GM12873 (cell line): ENCODE measurements around the gene SLC26A4.

ENCODE experiments used
- CTCF ChIP-seq: IDR thresholded peaks from 2 replicates; pipeline ENCODE4 v1.5.1; 2012; ENCODE audit warnings: low read depth, mild to moderate bottlenecking, moderate library complexity, low read length, control low read depth; ENCODE audit not compliant: insufficient read depth; ENCODE audit errors: missing control alignments

The SLC26A4 gene

GRCh38 chr7:107708956-107709355, 48.3 kb downstream of the SLC26A4 start:
- TF ChIP-seq CTCF = no peak

GRCh38 chr7:107711301-107711700, 50.7 kb downstream of the SLC26A4 start:
- no peak for TF ChIP-seq CTCF

GRCh38 chr7:107712025-107712424, 51.4 kb downstream of the SLC26A4 start:
- no peak for TF ChIP-seq CTCF

- no peak for TF ChIP-seq CTCF
Observed at GRCh38 chr7:107712896-107713295, 52.3 kb downstream of the SLC26A4 start.

GRCh38 chr7:107715531-107715930, 54.9 kb downstream of the SLC26A4 start:
- no peak for TF ChIP-seq CTCF

GRCh38 chr7:107718456-107719193, 58.0 kb downstream of the SLC26A4 start:
- no peak for TF ChIP-seq CTCF

- TF ChIP-seq CTCF = no peak
Observed at GRCh38 chr7:107721286-107721685, 60.7 kb downstream of the SLC26A4 start.

- TF ChIP-seq CTCF = no peak
Observed at GRCh38 chr7:107723255-107723654, 62.6 kb downstream of the SLC26A4 start.
